ENCODE measurements around the gene UST.

DNA sequence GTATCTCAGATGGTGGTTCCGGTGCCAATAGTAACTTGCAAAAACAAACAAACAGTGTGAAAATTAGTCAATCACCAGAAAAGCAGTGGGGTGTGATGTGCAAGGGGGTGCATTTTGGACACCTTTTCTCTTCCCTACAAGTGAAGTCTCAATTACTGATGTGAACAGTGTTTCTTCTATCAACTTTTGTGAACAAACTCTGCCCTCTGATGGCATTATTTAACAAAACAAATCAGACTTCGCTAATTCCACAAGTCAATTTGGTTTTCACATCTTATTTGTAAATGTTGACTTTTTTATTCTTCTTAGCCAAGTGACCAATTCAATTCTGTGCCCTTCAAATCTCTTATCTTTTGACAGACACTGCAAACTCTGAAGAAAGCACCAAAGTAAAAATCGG lies 212.2 kb downstream of the UST start:
- TF ChIP-seq, protein P1, sequence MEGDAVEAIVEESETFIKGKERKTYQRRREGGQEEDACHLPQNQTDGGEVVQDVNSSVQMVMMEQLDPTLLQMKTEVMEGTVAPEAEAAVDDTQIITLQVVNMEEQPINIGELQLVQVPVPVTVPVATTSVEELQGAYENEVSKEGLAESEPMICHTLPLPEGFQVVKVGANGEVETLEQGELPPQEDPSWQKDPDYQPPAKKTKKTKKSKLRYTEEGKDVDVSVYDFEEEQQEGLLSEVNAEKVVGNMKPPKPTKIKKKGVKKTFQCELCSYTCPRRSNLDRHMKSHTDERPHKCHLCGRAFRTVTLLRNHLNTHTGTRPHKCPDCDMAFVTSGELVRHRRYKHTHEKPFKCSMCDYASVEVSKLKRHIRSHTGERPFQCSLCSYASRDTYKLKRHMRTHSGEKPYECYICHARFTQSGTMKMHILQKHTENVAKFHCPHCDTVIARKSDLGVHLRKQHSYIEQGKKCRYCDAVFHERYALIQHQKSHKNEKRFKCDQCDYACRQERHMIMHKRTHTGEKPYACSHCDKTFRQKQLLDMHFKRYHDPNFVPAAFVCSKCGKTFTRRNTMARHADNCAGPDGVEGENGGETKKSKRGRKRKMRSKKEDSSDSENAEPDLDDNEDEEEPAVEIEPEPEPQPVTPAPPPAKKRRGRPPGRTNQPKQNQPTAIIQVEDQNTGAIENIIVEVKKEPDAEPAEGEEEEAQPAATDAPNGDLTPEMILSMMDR (optimal IDR thresholded peaks at IDR 0.05 in 1 of 3, IDR thresholded peaks at IDR 0.05 in 1 of 3, conservative IDR thresholded peaks at IDR 0.05 in 1 of 3; ENCODE audit: extremely low read depth in 1 of 3, insufficient read depth in 2 of 3, low read length in 3 of 3) = no peak
- TF ChIP-seq EZH2 (IDR thresholded peaks at IDR 0.05; ENCODE audit: low read length) = no peak
